Suppressor macrophage treated with lipopolysaccharide for 4 hours (primary cell): Measurements from ENCODE around the gene ZNF19.
"Not testable (repeated sequence)": the region's sequence is repeated elsewhere in the genome, so short reads cannot be mapped to it uniquely, and the experiment has no call there.

Experiments used
- DNase-seq: peaks from one replicate; pipeline ENCODE4 v3.0.0-alpha.2; 2020

Gene ZNF19

GRCh38 chr16:71489122-71489521 lies at the start of gene ZNF19:
Gene ZNF19 (minus strand): TSS chr16:71489324. CDS start chr16:71482114, 7,210 bp downstream.
- DNase-seq, result no peak

- peak; percentile 49 for DNase-seq
Measured at GRCh38 chr16:71537643-71538042, 48.5 kb upstream of the ZNF19 start.

- no peak for DNase-seq
Measured at GRCh38 chr16:71536752-71537499, 47.8 kb upstream of the ZNF19 start.

- DNase-seq, result peak; percentile 11
Measured at GRCh38 chr16:71532366-71532765, 43.2 kb upstream of the ZNF19 start.

GRCh38 chr16:71528863-71529262 lies 39.7 kb upstream of the ZNF19 start:
- no peak for DNase-seq

GRCh38 chr16:71528257-71528656 lies 39.1 kb upstream of the ZNF19 start:
- DNase-seq, result no peak

- DNase-seq, result peak; percentile 24
Measured at GRCh38 chr16:71526111-71526631, 37.0 kb upstream of the ZNF19 start, which contains the start of gene CHST4. Gene CHST4 (plus strand): TSS chr16:71526426. CDS start chr16:71536678, 10,252 bp downstream.

GRCh38 chr16:71524566-71525553 lies 35.7 kb upstream of the ZNF19 start:
- no peak for DNase-seq

- no peak for DNase-seq
Measured at GRCh38 chr16:71520550-71520949, 31.4 kb upstream of the ZNF19 start.

GRCh38 chr16:71515026-71515425 lies 25.9 kb upstream of the ZNF19 start:
- DNase-seq, result no peak

- no peak for DNase-seq
Measured at GRCh38 chr16:71514476-71514875, 25.4 kb upstream of the ZNF19 start.

- DNase-seq, result no peak
Measured at GRCh38 chr16:71513302-71513701, 24.2 kb upstream of the ZNF19 start.

- DNase-seq, result no peak
Measured at GRCh38 chr16:71507061-71507460, 17.9 kb upstream of the ZNF19 start.

GRCh38 chr16:71504901-71505300 lies 15.8 kb upstream of the ZNF19 start:
- DNase-seq, result no peak

- DNase-seq, result not testable (repeated sequence)
Measured at GRCh38 chr16:71504051-71504450, 14.9 kb upstream of the ZNF19 start.

GRCh38 chr16:71501547-71501946 lies 12.4 kb upstream of the ZNF19 start:
- DNase-seq, result no peak

GRCh38 chr16:71500964-71501363 lies 11.8 kb upstream of the ZNF19 start:
- DNase-seq, result no peak

- DNase-seq, result peak; percentile 62
Measured at GRCh38 chr16:71499775-71500364, 10.7 kb upstream of the ZNF19 start.

GRCh38 chr16:71498031-71498430 lies 8.9 kb upstream of the ZNF19 start:
- DNase-seq, result no peak

GRCh38 chr16:71493213-71493612 lies 4.1 kb upstream of the ZNF19 start:
- DNase-seq, result no peak

- no peak for DNase-seq
Measured at GRCh38 chr16:71492786-71493185, 3.7 kb upstream of the ZNF19 start.

GRCh38 chr16:71491054-71491453 lies 1.9 kb upstream of the ZNF19 start:
- no peak for DNase-seq

GRCh38 chr16:71490361-71490760 lies 1.2 kb upstream of the ZNF19 start:
- DNase-seq, result no peak
